GM23338 (cell line): ENCODE data around the gene FAT1.

Source experiments
- EZH2 ChIP-seq: fragments of 200-600 bp; sonication (generic); IDR thresholded peaks from one replicate; pipeline ENCODE4 v1.8.0; 2017; ENCODE audit warnings: antibody characterized with exemption, mild to moderate bottlenecking, low read depth; ENCODE audit not compliant: unreplicated experiment
- TF ChIP-seq, protein P1 (sequence below), 2 experiments: fragments of 200-600 bp in 1 of 2; sonication (generic) in 1 of 2; conservative IDR thresholded peaks; 2 replicates each; pipeline versions ENCODE4 v1.5.1 to v1.6.1; 2016 to 2017; ENCODE audit warnings: antibody characterized with exemption in 2 of 2, low read depth in 2 of 2, mild to moderate bottlenecking in 2 of 2, moderate library complexity in 1 of 2
- TF ChIP-seq, protein P2 (sequence below): IDR thresholded peaks from one replicate; pipeline ENCODE4 v1.6.1; 2018; ENCODE audit warnings: antibody characterized with exemption; ENCODE audit not compliant: unreplicated experiment

DNA sequence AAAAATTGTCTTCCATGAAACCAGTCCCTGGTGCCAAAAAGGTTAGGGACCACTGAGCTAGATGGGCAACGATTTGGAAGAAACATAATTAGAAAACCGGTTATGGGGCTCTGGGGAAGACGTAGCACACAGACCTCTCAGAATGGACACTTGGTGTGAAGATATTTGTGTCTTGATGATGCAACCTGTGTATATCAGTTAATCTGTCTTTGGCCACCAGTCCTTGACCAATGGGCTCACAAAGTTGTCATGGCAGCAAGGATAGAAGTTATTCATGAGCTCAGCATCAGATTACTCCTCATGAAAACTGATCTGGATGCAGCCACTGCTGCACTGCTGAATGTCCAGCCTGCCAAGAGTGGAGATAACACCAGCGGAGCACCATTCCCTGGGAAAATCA lies 181.9 kb downstream of the FAT1 start:
- TF ChIP-seq, protein P1, sequence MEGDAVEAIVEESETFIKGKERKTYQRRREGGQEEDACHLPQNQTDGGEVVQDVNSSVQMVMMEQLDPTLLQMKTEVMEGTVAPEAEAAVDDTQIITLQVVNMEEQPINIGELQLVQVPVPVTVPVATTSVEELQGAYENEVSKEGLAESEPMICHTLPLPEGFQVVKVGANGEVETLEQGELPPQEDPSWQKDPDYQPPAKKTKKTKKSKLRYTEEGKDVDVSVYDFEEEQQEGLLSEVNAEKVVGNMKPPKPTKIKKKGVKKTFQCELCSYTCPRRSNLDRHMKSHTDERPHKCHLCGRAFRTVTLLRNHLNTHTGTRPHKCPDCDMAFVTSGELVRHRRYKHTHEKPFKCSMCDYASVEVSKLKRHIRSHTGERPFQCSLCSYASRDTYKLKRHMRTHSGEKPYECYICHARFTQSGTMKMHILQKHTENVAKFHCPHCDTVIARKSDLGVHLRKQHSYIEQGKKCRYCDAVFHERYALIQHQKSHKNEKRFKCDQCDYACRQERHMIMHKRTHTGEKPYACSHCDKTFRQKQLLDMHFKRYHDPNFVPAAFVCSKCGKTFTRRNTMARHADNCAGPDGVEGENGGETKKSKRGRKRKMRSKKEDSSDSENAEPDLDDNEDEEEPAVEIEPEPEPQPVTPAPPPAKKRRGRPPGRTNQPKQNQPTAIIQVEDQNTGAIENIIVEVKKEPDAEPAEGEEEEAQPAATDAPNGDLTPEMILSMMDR (conservative IDR thresholded peaks at IDR 0.05; ENCODE audit: low read depth in 2 of 2): no peak
- TF ChIP-seq, protein P2, sequence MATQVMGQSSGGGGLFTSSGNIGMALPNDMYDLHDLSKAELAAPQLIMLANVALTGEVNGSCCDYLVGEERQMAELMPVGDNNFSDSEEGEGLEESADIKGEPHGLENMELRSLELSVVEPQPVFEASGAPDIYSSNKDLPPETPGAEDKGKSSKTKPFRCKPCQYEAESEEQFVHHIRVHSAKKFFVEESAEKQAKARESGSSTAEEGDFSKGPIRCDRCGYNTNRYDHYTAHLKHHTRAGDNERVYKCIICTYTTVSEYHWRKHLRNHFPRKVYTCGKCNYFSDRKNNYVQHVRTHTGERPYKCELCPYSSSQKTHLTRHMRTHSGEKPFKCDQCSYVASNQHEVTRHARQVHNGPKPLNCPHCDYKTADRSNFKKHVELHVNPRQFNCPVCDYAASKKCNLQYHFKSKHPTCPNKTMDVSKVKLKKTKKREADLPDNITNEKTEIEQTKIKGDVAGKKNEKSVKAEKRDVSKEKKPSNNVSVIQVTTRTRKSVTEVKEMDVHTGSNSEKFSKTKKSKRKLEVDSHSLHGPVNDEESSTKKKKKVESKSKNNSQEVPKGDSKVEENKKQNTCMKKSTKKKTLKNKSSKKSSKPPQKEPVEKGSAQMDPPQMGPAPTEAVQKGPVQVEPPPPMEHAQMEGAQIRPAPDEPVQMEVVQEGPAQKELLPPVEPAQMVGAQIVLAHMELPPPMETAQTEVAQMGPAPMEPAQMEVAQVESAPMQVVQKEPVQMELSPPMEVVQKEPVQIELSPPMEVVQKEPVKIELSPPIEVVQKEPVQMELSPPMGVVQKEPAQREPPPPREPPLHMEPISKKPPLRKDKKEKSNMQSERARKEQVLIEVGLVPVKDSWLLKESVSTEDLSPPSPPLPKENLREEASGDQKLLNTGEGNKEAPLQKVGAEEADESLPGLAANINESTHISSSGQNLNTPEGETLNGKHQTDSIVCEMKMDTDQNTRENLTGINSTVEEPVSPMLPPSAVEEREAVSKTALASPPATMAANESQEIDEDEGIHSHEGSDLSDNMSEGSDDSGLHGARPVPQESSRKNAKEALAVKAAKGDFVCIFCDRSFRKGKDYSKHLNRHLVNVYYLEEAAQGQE: no peak
- TF ChIP-seq EZH2: no peak
